Measurements from ENCODE around the gene ZIM2.
"Not testable (repeated sequence)": the region's sequence is repeated elsewhere in the genome, so short reads cannot be mapped to it uniquely, and the experiment has no call there.

The ZIM2 gene

DNA sequence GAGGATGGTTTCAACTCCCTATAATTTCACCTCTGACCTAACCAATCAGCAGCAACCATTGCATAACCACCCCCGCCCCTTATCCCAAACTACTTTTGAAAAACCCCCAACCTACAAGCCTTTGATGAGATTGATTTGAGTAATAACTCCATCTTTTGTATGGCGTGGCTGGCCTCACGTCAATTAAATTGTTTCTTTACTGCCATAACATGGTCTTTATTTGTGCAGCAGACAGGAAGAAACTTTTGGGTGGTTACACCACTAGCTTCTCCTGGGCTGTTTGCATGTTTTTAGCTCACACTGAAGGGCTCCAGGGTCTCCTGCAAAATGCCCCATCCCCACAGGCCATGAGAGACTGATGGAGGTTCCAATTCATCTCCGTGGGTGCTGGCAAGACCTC lies 34.0 kb upstream of the ZIM2 start:
- TF ChIP-seq, protein P1, sequence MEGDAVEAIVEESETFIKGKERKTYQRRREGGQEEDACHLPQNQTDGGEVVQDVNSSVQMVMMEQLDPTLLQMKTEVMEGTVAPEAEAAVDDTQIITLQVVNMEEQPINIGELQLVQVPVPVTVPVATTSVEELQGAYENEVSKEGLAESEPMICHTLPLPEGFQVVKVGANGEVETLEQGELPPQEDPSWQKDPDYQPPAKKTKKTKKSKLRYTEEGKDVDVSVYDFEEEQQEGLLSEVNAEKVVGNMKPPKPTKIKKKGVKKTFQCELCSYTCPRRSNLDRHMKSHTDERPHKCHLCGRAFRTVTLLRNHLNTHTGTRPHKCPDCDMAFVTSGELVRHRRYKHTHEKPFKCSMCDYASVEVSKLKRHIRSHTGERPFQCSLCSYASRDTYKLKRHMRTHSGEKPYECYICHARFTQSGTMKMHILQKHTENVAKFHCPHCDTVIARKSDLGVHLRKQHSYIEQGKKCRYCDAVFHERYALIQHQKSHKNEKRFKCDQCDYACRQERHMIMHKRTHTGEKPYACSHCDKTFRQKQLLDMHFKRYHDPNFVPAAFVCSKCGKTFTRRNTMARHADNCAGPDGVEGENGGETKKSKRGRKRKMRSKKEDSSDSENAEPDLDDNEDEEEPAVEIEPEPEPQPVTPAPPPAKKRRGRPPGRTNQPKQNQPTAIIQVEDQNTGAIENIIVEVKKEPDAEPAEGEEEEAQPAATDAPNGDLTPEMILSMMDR (IDR thresholded peaks at IDR 0.05; ENCODE audit: borderline replicate concordance, insufficient read depth, low read depth, low read length): no peak
- H3K4me3 ChIP-seq (ENCODE audit: low read depth, low read length): no peak overlapping the region

DNA sequence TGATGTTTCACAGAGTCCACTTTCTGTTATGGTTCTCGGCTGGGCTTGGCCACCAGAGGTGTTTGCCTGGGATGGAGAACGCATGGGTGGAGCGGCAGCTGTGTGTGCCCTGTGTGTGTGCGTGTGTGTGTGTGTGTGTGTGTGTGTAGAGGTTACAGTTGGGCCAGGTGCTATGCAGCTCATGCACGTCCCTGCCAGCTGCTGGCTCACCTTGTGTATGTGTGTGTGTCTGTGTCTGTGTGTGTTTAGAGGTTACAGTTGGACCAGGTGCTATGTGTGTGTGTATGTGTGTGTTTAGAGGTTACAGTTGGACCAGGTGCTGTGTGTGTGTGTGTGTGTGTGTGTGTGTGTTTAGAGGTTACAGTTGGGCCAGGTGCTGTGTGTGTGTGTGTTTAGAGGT lies 33.0 kb upstream of the ZIM2 start:
- TF ChIP-seq, protein P1 (IDR thresholded peaks at IDR 0.05; ENCODE audit: borderline replicate concordance, insufficient read depth, low read depth, low read length): no peak
- H3K4me3 ChIP-seq (ENCODE audit: low read depth, low read length): no peak overlapping the region

DNA sequence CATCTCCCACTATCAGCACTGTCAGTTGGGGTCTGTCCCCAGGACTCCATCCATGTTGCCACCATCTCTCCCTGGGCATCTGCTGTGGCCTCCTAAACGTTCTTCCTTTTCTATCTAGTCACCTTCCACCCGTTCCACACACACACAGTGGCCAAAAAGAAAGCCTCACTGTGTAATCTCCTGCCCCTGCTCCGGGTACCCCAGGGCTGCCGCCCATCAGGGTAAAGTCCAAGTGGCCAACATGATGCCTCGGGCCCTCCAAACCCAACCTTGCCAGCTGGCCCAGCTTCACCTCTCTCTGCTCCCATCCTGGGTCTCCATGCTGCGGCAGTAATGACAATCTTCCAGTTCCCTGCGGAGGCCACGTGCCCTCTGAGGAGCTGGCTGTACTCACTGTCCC lies 29.4 kb upstream of the ZIM2 start:
- no peak overlapping the region for H3K4me3 ChIP-seq (ENCODE audit: low read depth, low read length)
- TF ChIP-seq, protein P1 (IDR thresholded peaks at IDR 0.05; ENCODE audit: borderline replicate concordance, insufficient read depth, low read depth, low read length): no peak

DNA sequence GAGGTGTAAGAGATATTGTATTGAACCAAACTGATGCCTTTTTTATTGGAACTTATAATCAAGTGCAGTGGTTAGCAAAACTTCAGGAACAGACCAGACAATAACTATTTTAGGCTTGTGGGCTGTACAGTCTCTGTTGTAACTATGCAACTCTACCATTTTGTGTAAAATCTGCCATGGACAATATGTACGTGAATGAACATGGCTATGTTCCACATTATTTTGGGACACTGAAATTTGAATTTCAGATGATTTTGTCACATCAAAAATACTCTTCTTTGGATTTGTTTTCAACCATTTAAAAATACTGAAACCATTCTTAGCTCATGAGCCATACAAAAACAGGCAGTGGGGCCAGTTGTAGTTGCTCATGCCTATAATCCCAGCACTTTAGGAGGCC lies 27.9 kb upstream of the ZIM2 start:
- no peak overlapping the region for H3K4me3 ChIP-seq (ENCODE audit: low read depth, low read length)
- TF ChIP-seq, protein P1 (IDR thresholded peaks at IDR 0.05; ENCODE audit: borderline replicate concordance, insufficient read depth, low read depth, low read length): no peak

DNA sequence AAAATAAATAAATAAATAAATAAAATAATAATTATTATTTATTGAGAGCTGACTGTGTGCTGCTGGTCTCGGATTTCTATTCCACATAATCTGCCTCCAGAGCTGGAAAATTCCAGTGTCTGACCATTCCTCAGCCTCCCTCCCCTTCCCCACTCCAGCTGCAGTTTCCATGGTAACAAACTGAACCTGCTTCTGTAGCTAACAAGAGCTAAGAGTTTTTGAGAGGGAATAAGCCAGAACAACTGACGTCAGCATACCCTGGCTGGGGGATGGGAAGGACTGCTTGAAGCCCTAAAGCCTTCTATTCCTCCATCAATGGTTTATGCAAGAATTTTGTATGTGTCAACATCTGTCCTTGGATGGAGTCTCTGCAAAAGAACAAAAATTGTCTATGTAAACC lies 26.0 kb upstream of the ZIM2 start:
- H3K4me3 ChIP-seq (ENCODE audit: low read depth, low read length): no peak overlapping the region
- TF ChIP-seq, protein P1 (IDR thresholded peaks at IDR 0.05; ENCODE audit: borderline replicate concordance, insufficient read depth, low read depth, low read length): no peak

DNA sequence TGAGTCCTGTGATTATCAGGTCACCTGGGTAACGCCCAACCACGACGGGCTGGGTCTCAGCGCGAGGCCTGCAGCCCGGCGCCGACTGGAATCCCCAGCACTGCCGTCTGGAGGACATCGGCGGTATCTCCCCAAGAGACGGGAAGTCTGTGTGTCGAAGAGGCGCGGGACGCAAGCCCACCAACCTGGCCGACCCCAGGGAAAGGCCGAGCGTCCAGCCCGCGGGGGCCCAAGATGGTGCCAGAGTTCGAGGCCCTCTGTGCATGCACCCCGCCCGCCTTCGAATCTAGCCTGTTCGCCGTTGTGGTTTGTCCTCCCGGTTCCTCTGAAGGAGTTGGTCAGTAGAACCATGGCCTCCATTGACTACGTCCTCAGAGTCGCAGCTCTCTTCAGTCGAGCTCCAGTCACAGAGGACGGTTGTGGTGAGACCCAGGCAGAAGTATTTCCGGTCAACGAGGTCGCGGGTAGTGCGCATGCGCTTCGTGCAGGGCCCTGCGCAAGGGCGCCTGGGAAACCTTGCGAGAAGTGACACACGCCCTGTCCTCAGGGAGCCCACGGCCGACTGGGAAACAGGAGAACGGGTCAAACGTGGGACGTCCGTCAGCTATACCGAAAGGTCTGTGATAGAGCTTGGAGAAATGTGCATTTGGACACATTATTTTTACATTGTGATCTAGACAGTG lies 24.1 kb upstream of the ZIM2 start:
- no peak overlapping the region for H3K4me3 ChIP-seq (ENCODE audit: low read depth, low read length)
- TF ChIP-seq, protein P1 (IDR thresholded peaks at IDR 0.05; ENCODE audit: borderline replicate concordance, insufficient read depth, low read depth, low read length): no peak

DNA sequence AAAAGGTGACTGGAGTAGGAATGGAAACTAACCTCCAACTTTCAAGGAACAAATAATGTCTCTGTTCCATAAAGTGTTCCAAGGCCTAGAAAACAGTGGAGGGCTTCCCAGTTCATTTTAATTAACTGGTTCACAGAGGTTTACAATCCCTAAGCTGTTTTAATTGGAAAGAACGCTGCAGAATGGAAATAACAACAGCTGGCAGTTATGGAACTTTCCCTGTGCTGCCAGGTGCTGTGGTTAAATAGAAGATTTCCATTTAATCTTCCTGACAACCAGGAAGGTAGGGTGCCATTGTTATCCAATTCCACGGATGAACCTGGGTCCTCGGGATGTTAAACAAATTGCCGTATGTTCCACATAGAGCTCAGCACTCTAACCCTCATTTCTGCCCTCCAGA lies 22.2 kb upstream of the ZIM2 start:
- TF ChIP-seq, protein P1 (IDR thresholded peaks at IDR 0.05; ENCODE audit: borderline replicate concordance, insufficient read depth, low read depth, low read length): no peak
- no peak overlapping the region for H3K4me3 ChIP-seq (ENCODE audit: low read depth, low read length)

DNA sequence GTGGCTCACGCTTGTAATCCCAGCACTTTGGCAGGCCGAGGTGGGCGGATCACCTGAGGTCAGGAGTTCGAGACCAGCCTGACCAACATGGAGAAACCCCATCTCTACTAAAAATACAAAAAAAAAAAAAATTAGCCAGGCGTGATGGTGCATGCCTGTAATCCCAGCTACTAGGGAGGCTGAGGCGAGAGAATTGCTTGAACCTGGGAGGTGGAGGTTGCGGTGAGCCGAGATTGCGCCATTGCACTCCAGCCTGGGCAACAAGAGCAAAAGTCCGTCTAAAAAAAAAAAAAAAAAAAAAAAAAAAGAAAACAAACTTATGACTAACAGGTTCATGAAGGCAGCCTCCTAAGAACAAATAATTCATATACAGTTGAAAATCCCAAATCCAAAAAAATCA lies 19.9 kb upstream of the ZIM2 start:
- not testable (repeated sequence) for H3K4me3 ChIP-seq (ENCODE audit: low read depth, low read length)

All from GM12875 (cell line).